ENCODE results near the gene VDAC2.

DNA sequence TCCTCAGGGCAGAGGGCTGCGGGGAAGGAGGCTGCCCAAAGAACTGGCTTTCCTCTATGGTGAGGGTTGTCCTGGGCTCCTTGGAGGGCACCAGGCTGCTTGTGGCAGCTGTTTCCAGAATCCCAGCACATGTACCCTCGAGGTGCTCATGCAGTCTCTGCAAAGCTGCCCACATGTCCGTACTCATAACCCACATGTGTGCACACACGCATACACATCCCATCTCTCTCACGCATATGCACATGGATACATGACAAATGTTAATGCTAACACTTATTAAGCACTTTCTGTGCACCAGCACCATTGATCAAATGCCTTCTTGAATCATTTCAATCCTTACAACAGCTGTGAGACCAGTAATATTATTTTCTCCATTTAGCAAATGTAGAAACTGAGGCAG is 61.5 kb downstream of the VDAC2 start:
- TF ChIP-seq, protein P1, sequence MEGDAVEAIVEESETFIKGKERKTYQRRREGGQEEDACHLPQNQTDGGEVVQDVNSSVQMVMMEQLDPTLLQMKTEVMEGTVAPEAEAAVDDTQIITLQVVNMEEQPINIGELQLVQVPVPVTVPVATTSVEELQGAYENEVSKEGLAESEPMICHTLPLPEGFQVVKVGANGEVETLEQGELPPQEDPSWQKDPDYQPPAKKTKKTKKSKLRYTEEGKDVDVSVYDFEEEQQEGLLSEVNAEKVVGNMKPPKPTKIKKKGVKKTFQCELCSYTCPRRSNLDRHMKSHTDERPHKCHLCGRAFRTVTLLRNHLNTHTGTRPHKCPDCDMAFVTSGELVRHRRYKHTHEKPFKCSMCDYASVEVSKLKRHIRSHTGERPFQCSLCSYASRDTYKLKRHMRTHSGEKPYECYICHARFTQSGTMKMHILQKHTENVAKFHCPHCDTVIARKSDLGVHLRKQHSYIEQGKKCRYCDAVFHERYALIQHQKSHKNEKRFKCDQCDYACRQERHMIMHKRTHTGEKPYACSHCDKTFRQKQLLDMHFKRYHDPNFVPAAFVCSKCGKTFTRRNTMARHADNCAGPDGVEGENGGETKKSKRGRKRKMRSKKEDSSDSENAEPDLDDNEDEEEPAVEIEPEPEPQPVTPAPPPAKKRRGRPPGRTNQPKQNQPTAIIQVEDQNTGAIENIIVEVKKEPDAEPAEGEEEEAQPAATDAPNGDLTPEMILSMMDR (IDR thresholded peaks at IDR 0.05): no peak
- no peak for TF ChIP-seq POLR2A (IDR thresholded peaks at IDR 0.05)

All from Peyer's patch (tissue), 4 donors.